Panc1 (cell line): ENCODE measurements around the gene IL1RAPL1. TPM values are rescaled to one million over a fixed set of nuclear protein-coding genes. Genes with fewer than 3 reads are reported as not detected.

Experiments
- ATAC-seq: fragments of 200-7000 bp; cut with Tn5 transposase; 2 replicates; pipeline ENCODE4 v1.9.1; 2020; ENCODE audit warnings: mild to moderate bottlenecking, moderate library complexity
- BruUV-seq: library from RNA; stranded (reverse); fragments of 400-500 nt; replicated peaks from 2 replicates; lab custom pipeline; 2021; lab: Mats Ljungman, UMichigan
- CTCF ChIA-PET: fragments of 300-600 bp; sonication (Branson Sonifier 250); formaldehyde crosslinking; loops from one replicate; lab custom pipeline; 2022; ENCODE audit warnings: antibody characterized with exemption; lab: Charles Lee
- POLR2A ChIA-PET: fragments of 300-600 bp; sonication (Branson Sonifier 250); formaldehyde crosslinking; loops from one replicate; lab custom pipeline; 2022; ENCODE audit warnings: antibody characterized with exemption; lab: Charles Lee
- DNase-seq: peaks from one replicate; pipeline ENCODE4 v3.0.0-alpha.2; 2010; ENCODE audit warnings: low read depth, low spot score
- H3K27ac ChIP-seq: 2 replicates; pipeline ENCODE4 v1.5.1; 2011; ENCODE audit warnings: mild to moderate bottlenecking, low read length, inconsistent platforms
- H3K27me3 ChIP-seq: fragments of 200-500 bp; sonication (Bioruptor generic); 2 replicates; pipeline ENCODE4 v1.6.0; 2014; ENCODE audit warnings: low read length, inconsistent platforms; ENCODE audit not compliant: control insufficient read depth, insufficient read depth
- H3K36me3 ChIP-seq: fragments of 200-500 bp; sonication (Bioruptor generic); 2 replicates; pipeline ENCODE4 v1.5.1; 2014; ENCODE audit warnings: inconsistent platforms, mild to moderate bottlenecking, low read length, moderate library complexity; ENCODE audit not compliant: control insufficient read depth, insufficient read depth
- H3K4me1 ChIP-seq: 2 replicates; pipeline ENCODE4 v1.5.1; 2011; ENCODE audit warnings: inconsistent platforms, mild to moderate bottlenecking, low read length, moderate library complexity; ENCODE audit not compliant: control insufficient read depth, insufficient read depth
- H3K4me3 ChIP-seq, 2 experiments: 2 replicates each; pipeline ENCODE4 v1.5.1; 2011 to 2012; ENCODE audit warnings: low read depth in 2 of 2, low read length in 2 of 2, mild to moderate bottlenecking in 2 of 2, inconsistent platforms in 1 of 2, moderate library complexity in 1 of 2
- H3K9me3 ChIP-seq: fragments of 200-500 bp; sonication (Bioruptor generic); 2 replicates; pipeline ENCODE4 v1.5.1; 2014; ENCODE audit warnings: low read depth, mild to moderate bottlenecking, inconsistent platforms, low read length, moderate library complexity; ENCODE audit not compliant: control insufficient read depth, insufficient read depth
- CTCF ChIP-seq: fragments of 450-650 bp; IDR thresholded peaks from 2 replicates; pipeline ENCODE4 v1.5.1; 2017; ENCODE audit warnings: mild to moderate bottlenecking
- POLR2AphosphoS5 ChIP-seq: IDR thresholded peaks from 2 replicates; pipeline ENCODE4 v1.6.1; 2012; ENCODE audit warnings: mild to moderate bottlenecking, low read depth, low read length, moderate library complexity
- REST ChIP-seq, 2 experiments: IDR thresholded peaks; 2 replicates each; pipeline ENCODE4 v1.6.1; 2011 to 2012; ENCODE audit warnings: low read depth in 2 of 2, control low read depth in 1 of 2, low read length in 1 of 2, mild to moderate bottlenecking in 1 of 2, moderate library complexity in 1 of 2; ENCODE audit not compliant: insufficient read depth in 1 of 2
- SIN3A ChIP-seq: IDR thresholded peaks from 2 replicates; pipeline ENCODE4 v1.6.1; 2012; ENCODE audit warnings: low read depth, mild to moderate bottlenecking, low read length, moderate library complexity, borderline replicate concordance; ENCODE audit not compliant: insufficient read depth
- TCF7L2 ChIP-seq: IDR thresholded peaks from 2 replicates; pipeline ENCODE4 v1.6.1; 2011; ENCODE audit warnings: mild to moderate bottlenecking, low read depth, low read length, inconsistent platforms
- in situ Hi-C: cut with HindIII; loops from 2 replicates; pipeline ENCODE4 v1.10.0; 2016; ENCODE audit warnings: low sequenced_read_pairs, low pct_unique_long_range_greater_than_20kb
- intact Hi-C: fragments of 100-400 bp; cut with micrococcal nuclease; formaldehyde crosslinking; loops from one replicate; pipeline ENCODE4 v1.10.0; 2022; ENCODE audit not compliant: unreplicated experiment
- total RNA-seq: library from RNA; stranded (reverse); gene quantifications from one replicate; pipeline ENCODE4 v1.2.1, GENCODE V29; 2021; ENCODE audit not compliant: unreplicated experiment

Gene IL1RAPL1
- total RNA-seq, 1 experiment from 2014 or later, result 0.59 TPM

- Histone ChIP-seq H3K9me3 (no peaks in the 10 kb centered on the region), H3K4me3 (no peak overlapping the region), H3K27me3 (no peaks in the 10 kb centered on the region), H3K36me3 (no peaks in the 10 kb centered on the region), H3K4me1 (no peaks in the 10 kb centered on the region), H3K27ac (no peak overlapping the region)
- ChIA-PET POLR2A (no interaction called here), CTCF (no interaction called here)
- DNase-seq (no peak), ATAC-seq (no peak)
- TF ChIP-seq REST (IDR thresholded peaks at IDR 0.05; ENCODE audit: insufficient read depth in 1 of 2, low read depth in 2 of 2, low read length in 1 of 2) (no peak), TCF7L2 (no peak), SIN3A (no peak), CTCF (no peak), POLR2AphosphoS5 (no peak)
- intact Hi-C loops, result no loop called here
- in situ Hi-C loops, result no loop called here
- BruUV-seq, result no TSS peak
These were observed 556.5 kb downstream of the IL1RAPL1 start for GRCh38 chrX:29143756-29144155.

- H3K4me1 ChIP-seq, result no peaks in the 10 kb centered on the region
- ATAC-seq, result no peak
- TF ChIP-seq CTCF (no peak), POLR2AphosphoS5 (no peak), TCF7L2 (no peak), SIN3A (no peak), REST (IDR thresholded peaks at IDR 0.05; ENCODE audit: insufficient read depth in 1 of 2, low read depth in 2 of 2, low read length in 1 of 2) (no peak)
- H3K27me3 ChIP-seq, result no peaks in the 10 kb centered on the region
- intact Hi-C loops (no loop called here), in situ Hi-C loops (no loop called here)
- DNase-seq, result no peak
- POLR2A ChIA-PET, result no interaction called here
- no TSS peak for BruUV-seq
- CTCF ChIA-PET, result no interaction called here
- H3K27ac ChIP-seq, result no peak overlapping the region
- no peaks in the 10 kb centered on the region for H3K9me3 ChIP-seq
- H3K36me3 ChIP-seq, result no peaks in the 10 kb centered on the region
- no peak overlapping the region for H3K4me3 ChIP-seq
These were observed 558.1 kb downstream of the IL1RAPL1 start for GRCh38 chrX:29145316-29145715.
